Cardiac fibroblast (primary cell): ENCODE measurements around the gene OSBPL8.

Source experiments
- DNase-seq, 2 donors: peaks; one replicate each; pipeline versions ENCODE4 v3.0.0 to v3.0.0-alpha.2; 2010; ENCODE audit warnings: low read depth in 2 of 2
- H3K4me3 ChIP-seq, 2 donors: replicated peaks in 1 of 2; 1 replicate in 1 of 2; 2 replicates in 1 of 2; pipeline ENCODE4 v1.5.1; 2011; ENCODE audit warnings: low read depth in 2 of 2, low read length in 2 of 2, mild to moderate bottlenecking in 2 of 2, moderate library complexity in 1 of 2
- TF ChIP-seq, protein P1 (sequence below): IDR thresholded peaks from one replicate; pipeline ENCODE4 v1.5.1; 2011; ENCODE audit warnings: low read depth, mild to moderate bottlenecking, low read length, inconsistent platforms

The OSBPL8 gene

DNA sequence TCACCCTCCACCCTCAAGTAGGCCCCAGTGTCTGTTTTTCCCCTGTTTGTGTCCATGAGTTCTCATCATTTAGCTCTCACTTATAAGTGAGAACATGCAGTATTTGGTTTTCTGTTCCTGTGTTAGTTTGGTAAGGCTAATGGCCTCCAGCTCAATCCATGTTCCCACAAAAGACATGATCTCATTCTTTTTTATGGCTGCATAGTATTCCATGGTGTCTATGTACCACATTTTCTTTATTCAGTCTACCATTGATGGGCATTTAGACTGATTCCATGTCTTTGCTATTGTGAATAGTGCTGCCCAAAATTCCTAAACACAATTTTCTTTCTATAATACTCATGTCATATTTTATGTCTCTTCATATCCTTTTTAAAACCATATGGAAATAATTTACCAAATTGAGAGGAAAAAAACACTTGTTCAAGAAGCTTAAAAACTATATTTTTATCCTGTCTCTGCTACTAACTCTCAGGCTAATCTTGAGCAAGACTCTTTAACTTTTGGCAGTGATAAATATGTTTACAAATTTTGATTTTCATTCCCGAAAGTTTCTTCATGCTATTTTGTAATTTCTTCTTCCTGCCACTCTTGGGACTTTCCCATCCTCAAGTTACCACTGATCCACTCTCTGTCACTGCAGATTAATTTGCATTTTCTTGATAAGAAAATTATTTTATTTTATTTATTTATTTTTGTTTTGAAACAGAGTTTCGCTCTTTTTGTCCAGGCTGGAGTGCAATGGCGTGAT, 28.0 kb upstream of the OSBPL8 start:
- TF ChIP-seq, protein P1, sequence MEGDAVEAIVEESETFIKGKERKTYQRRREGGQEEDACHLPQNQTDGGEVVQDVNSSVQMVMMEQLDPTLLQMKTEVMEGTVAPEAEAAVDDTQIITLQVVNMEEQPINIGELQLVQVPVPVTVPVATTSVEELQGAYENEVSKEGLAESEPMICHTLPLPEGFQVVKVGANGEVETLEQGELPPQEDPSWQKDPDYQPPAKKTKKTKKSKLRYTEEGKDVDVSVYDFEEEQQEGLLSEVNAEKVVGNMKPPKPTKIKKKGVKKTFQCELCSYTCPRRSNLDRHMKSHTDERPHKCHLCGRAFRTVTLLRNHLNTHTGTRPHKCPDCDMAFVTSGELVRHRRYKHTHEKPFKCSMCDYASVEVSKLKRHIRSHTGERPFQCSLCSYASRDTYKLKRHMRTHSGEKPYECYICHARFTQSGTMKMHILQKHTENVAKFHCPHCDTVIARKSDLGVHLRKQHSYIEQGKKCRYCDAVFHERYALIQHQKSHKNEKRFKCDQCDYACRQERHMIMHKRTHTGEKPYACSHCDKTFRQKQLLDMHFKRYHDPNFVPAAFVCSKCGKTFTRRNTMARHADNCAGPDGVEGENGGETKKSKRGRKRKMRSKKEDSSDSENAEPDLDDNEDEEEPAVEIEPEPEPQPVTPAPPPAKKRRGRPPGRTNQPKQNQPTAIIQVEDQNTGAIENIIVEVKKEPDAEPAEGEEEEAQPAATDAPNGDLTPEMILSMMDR = no peak
- DNase-seq = peak; percentile 43 to 71
- H3K4me3 ChIP-seq = no peak overlapping the region

DNA sequence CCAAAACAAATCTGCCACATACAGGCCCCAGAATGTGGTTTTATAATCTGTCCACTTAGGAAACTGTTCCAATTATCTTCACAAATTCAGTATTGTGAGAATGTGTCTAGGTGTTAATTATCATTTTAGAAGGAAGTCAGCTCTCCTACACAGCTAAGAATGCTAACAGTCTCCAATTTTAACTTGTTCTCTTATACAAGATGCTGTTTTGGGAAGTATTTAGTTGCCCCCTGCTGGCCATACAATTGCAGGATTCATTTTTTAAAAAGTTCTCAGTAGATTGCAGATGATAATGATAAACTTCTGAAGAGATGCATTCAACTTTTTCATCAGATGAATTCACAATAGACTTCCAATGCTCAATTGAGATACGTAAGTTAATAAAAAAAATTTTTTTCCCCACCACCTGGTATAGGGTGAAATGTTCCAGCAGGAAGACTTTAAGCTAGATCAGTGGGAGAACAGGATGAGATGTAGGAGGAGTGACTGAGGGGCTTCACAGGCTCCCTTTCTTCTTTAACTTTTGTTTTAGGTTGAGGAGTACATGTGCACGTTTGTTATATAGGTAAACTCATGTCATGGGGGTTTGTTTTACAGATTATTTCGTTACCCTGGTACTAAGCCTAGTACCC, 27.3 kb upstream of the OSBPL8 start:
- TF ChIP-seq, protein P1 = peak; percentile 74
- peak; percentile 74 to 76 for DNase-seq
- no peak overlapping the region for H3K4me3 ChIP-seq

DNA sequence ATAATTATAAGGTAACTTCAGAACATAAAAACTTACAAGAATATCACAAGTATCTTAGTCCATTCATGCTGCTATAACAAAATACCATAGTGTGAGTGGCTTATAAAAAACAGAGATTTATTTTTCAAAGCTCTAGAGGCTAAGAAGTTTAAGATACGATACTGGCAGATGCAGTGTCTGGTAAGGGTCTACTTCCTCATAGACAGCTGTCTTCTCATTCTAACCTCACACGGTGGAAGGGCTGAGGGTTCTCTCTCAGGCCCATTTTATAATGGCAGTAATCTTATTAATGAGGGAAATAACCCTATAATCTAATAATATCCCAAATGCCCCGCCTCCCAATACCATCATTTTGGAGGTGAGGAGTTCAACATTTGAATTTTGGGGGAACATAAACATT, 23.7 kb upstream of the OSBPL8 start:
- no peak overlapping the region for H3K4me3 ChIP-seq
- TF ChIP-seq, protein P1 = no peak

DNA sequence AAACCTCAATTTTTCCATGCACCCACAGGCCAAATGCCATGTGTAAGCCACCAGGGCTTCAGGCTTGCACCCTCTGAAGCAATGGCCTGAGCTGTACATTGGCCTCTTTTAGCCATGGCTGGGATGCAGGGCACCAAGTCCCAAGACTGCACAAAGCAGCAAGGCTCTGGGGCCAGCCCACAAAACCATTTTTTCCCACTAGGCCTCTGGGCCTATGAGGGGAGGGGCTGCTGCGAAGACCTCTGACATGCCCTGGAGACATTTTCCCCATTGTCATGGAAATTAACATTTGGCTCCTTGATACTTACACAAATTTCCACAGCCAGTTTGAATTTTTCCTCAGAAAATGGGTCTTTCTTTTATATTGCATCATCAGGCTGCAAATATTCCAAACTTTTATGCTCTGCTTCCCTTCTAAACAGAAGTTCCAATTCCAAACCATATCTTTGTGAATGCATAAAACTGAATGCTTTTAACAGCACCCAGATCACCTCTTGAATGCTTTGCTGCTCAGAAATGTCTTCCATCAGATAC, 14.3 kb upstream of the OSBPL8 start:
- TF ChIP-seq, protein P1 = no peak
- H3K4me3 ChIP-seq = no peak overlapping the region
- no peak for DNase-seq

More for the DNA sequence above, 23.7 kb upstream of the OSBPL8 start:
- DNase-seq = no peak

DNA sequence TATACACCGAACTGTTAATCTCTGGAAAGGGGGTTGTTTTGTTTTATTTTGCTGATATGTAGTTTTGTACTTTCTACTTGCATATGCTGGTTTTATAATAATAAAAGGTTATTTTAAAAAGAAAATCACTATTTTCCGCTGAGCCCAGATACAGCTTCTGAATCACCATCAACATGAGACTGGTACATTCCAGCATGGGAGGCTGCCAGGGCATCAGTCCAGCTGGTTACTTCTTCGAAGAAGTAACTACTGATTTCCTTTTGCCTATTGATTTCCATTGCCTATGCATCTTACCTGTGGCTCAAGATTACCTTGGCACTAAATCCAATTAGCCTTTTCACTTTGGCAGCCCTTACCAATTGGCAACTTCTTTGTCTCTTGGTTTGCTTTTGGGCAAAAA, 11.7 kb upstream of the OSBPL8 start:
- TF ChIP-seq, protein P1 = no peak

DNA sequence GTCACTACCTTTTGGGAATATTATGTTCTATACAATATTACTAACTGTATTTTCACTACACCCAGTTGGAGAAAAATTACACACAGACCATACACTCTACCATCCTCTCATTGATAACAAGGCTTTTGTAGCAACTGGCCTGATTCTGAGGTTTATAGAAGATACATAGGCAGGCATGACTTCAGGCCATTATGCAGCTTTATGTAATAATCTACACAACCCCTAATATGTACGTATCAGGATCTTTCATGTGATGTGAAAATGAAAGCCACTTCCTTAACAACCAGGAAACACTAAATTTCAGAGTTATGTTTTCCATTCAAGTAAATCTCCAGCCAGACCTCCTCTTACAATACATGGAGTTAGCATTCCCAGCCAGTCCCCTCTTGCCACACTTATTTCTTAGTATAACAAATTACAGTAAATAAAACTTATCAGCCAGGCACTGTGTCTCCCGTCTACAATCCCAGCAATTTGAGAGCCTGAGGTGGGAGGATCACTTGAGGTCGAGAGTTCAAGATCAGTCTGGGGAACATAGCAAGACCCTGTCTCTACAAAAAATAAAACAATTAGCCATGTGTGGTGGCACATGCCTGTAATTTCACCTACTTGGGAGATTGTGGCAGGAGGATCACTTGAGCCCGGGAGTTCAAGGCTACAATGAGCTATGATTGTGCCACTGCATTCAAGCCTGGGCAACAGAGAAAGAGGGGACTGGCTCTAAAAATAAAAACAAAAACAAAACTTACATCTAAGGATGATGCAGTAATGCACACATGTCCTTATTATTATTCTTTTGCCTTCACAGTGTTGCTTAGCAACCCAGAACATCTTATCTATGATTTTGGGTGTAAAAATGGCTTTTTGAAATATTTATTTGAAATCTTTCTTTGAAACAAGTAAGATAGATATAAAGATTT, 10.4 kb upstream of the OSBPL8 start:
- no peak overlapping the region for H3K4me3 ChIP-seq
- TF ChIP-seq, protein P1 = no peak
- no peak for DNase-seq

More for the DNA sequence above, 11.7 kb upstream of the OSBPL8 start:
- DNase-seq = peak in 1 of 2 donors; percentile 42
- no peak overlapping the region for H3K4me3 ChIP-seq
